Upper lobe of right lung (tissue), 1 donor: ENCODE data around the gene HDAC11. TPM values are rescaled to one million over a fixed set of nuclear protein-coding genes. Genes with fewer than 3 reads are reported as not detected.

Source experiments
- ATAC-seq: fragments of 200-7000 bp; cut with Tn5 transposase; one replicate; pipeline ENCODE4 v1.9.1; 2020; ENCODE audit warnings: mild to moderate bottlenecking, moderate library complexity
- DNase-seq: peaks from one replicate; pipeline ENCODE4 v3.0.0-alpha.2; 2020
- H3K27ac ChIP-seq: fragments of 200-600 bp; one replicate; pipeline ENCODE4 v1.8.0; 2022
- H3K27me3 ChIP-seq: fragments of 200-600 bp; one replicate; pipeline ENCODE4 v1.8.0; 2022; ENCODE audit warnings: mild to moderate bottlenecking
- H3K36me3 ChIP-seq: fragments of 200-600 bp; one replicate; pipeline ENCODE4 v1.8.0; 2022
- H3K4me1 ChIP-seq: fragments of 200-600 bp; one replicate; pipeline ENCODE4 v1.8.0; 2022
- H3K4me3 ChIP-seq: fragments of 200-600 bp; one replicate; pipeline ENCODE4 v1.8.0; 2022; ENCODE audit warnings: mild to moderate bottlenecking
- H3K9me3 ChIP-seq: fragments of 200-600 bp; one replicate; pipeline ENCODE4 v1.8.0; 2022
- CTCF ChIP-seq: fragments of 200-600 bp; IDR thresholded peaks from one replicate; pipeline ENCODE4 v1.8.0; 2022; ENCODE audit warnings: antibody characterized with exemption
- intact Hi-C: fragments of 100-400 bp; cut with DNase I; formaldehyde crosslinking; loops from one replicate; pipeline ENCODE4 v1.11.0; 2022
- total RNA-seq: library from RNA; stranded (reverse); fragmentation: NEBNext Ultra II Directional; extraction: Animal tissue kit (Norgen Biotek cat#: 25700); gene quantifications from one replicate; pipeline ENCODE4 v1.2.1, GENCODE V29; 2021
- donor health status: DM: no; HTN: yes; CAD: no; lungs with severe emphysema.

Gene HDAC11
- total RNA-seq, 1 donor from 2014 or later: 15.0 TPM

GRCh38 chr3:13526626-13526949 lies 46.5 kb downstream of the HDAC11 start:
- no peaks in the 10 kb centered on the region for H3K36me3 ChIP-seq
- intact Hi-C loops: no loop called here
- TF ChIP-seq CTCF: no peak
- H3K27me3 ChIP-seq: no peaks in the 10 kb centered on the region
- H3K4me3 ChIP-seq: no peak overlapping the region
- peak overlapping the region; percentile 30 for H3K27ac ChIP-seq
- ATAC-seq (no peak), DNase-seq (no peak)
- no peaks in the 10 kb centered on the region for H3K9me3 ChIP-seq
- H3K4me1 ChIP-seq: no peaks in the 10 kb centered on the region

GRCh38 chr3:13528217-13528867 lies 48.2 kb downstream of the HDAC11 start:
- DNase-seq: no peak
- H3K4me3 ChIP-seq: no peak overlapping the region
- H3K27me3 ChIP-seq: no peaks in the 10 kb centered on the region
- no peaks in the 10 kb centered on the region for H3K36me3 ChIP-seq
- no peaks in the 10 kb centered on the region for H3K4me1 ChIP-seq
- no peaks in the 10 kb centered on the region for H3K9me3 ChIP-seq
- intact Hi-C loops: no loop called here
- TF ChIP-seq CTCF: no peak
- no peak for ATAC-seq
- no peak overlapping the region for H3K27ac ChIP-seq

GRCh38 chr3:13529196-13530112 lies 49.3 kb downstream of the HDAC11 start:
- DNase-seq (no peak), ATAC-seq (no peak)
- no peak for TF ChIP-seq CTCF
- Histone ChIP-seq H3K9me3 (no peaks in the 10 kb centered on the region), H3K4me3 (no peak overlapping the region), H3K27me3 (no peaks in the 10 kb centered on the region), H3K4me1 (no peaks in the 10 kb centered on the region), H3K27ac (no peak overlapping the region), H3K36me3 (no peaks in the 10 kb centered on the region)
- intact Hi-C loops: no loop called here

GRCh38 chr3:13530241-13531009 lies 50.3 kb downstream of the HDAC11 start:
- no peaks in the 10 kb centered on the region for H3K27me3 ChIP-seq
- DNase-seq (no peak), ATAC-seq (no peak)
- intact Hi-C loops: no loop called here
- H3K36me3 ChIP-seq: no peaks in the 10 kb centered on the region
- H3K27ac ChIP-seq: no peak overlapping the region
- no peak for TF ChIP-seq CTCF
- H3K4me3 ChIP-seq: no peak overlapping the region
- H3K4me1 ChIP-seq: no peaks in the 10 kb centered on the region
- H3K9me3 ChIP-seq: no peaks in the 10 kb centered on the region

GRCh38 chr3:13532085-13532484 lies 52.0 kb downstream of the HDAC11 start:
- Histone ChIP-seq H3K36me3 (no peaks in the 10 kb centered on the region), H3K4me1 (no peaks in the 10 kb centered on the region), H3K4me3 (no peak overlapping the region), H3K27me3 (no peaks in the 10 kb centered on the region), H3K9me3 (no peaks in the 10 kb centered on the region), H3K27ac (no peak overlapping the region)
- ATAC-seq (no peak), DNase-seq (no peak)
- intact Hi-C loops: no loop called here
- TF ChIP-seq CTCF: no peak
